Renal cortex interstitium (tissue), 11 donors: ENCODE results near the gene AIG1. TPM values are rescaled to one million over a fixed set of nuclear protein-coding genes. Genes with fewer than 3 reads are reported as not detected.
"Not testable (repeated sequence)": the region's sequence is repeated elsewhere in the genome, so short reads cannot be mapped to it uniquely, and the experiment has no call there.

Experiments
- DNase-seq, 11 donors: peaks; one replicate each; pipeline ENCODE4 v3.0.0-alpha.2; 2013; ENCODE audit warnings: low read depth in 9 of 11, low spot score in 4 of 11; ENCODE audit errors: extremely low read depth in 1 of 11
- polyA plus RNA-seq, 3 donors: library from polyadenylated mRNA; unstranded; fragments of 120-200 nt; gene quantifications; one replicate each; pipeline ENCODE4 v1.2.1, GENCODE V29; 2013; ENCODE audit not compliant: insufficient read length in 3 of 3

The AIG1 gene
- polyA plus RNA-seq, 3 donors = 96.4 to 110 (median 103) TPM

DNA sequence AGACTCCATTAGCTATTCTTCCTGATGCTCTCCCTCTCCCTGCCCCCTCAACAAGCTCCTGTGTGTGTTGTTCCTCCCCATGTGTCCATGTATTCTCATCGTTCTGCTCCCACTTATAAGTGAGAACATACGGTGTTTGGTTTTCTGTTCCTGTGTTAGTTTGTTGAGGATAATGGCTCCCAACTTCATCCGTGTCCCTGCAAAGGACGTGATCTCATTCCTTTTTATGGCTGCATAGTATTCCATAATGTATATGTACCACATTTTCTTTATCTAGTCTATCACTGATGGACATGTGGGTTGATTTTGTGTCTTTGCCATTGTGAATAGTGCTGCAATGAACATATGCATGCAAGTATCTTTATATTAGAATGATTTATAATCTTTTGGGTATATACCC lies 16.3 kb upstream of the AIG1 start:
- DNase-seq = not testable (repeated sequence)

DNA sequence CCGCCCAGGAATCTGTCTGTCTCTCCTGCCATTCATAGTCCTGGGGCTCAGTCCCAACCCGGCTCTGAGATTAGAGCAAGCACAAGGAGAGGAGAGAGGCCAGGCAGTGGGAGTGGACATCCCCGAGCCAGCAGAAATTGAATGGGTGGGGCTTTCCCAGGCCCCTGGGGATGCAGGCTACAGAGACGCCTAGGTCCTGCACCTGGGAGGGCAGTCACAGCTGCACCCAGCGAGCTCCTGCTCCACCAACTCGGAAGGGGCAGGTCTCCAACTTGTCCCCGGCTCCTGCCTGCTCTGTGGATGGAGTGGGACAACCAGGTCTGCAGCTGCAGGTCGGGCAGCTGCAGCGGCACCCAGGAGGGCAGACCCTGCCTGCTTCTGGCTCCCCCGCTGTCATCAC lies 11.1 kb upstream of the AIG1 start:
- DNase-seq = no peak

DNA sequence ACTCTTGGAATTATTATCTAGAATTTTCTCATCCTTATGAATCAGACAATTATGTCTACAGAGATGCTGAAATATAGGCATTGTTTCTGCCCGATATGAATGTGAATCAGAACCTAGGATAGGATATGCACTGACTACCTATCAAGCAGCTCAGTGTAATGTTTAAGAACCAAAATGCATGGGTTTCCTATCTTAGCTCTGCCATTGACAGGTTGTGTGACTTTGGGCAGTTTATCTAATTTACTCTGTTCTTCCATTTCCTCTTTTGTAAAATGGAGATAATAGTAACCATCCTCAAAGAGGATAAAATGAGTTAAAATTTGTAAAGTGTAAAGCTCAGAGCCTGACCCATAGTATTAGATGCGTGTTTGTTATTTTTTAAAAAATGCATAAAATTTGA lies 10.2 kb upstream of the AIG1 start:
- no peak for DNase-seq

DNA sequence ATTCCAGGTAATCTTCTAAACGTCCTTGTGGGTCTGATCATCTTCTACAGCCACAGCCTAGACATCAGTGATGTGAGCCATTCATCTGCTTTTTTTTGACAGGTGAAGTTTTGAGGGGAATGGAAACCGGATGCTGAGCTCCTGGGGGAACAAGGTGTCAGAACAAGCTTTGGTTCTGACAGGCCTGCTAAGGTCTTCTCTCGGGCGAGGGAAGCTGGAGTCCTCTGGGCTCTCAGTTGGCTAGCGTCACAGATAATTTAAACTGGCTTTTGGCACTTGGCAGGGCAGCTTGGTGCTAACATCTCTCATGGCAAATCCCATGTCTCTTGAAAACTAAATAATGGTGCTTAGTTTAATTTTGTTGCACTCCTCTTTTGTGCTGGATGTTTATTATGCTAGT lies 8.4 kb upstream of the AIG1 start:
- no peak for DNase-seq

DNA sequence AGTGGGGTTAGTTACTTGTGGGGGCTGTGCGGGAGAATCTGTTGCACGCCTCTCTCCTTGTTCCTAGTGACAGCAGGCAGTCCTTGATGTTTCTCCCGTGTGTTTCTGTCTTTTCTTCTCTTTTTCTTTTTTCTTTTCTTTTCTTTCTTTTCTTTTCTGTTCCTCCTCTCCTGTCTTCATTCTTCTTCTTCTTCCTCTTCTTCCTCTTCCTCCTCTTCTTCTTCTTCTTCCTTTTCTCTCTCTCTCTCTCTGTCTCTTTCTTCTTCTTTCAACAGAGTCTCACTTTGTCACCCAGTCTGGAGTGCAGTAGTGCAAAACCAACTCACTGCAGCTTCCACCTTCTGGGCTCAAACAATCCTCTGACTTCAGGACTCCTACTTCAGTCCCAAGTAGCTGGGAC lies 6.8 kb upstream of the AIG1 start:
- no peak for DNase-seq

DNA sequence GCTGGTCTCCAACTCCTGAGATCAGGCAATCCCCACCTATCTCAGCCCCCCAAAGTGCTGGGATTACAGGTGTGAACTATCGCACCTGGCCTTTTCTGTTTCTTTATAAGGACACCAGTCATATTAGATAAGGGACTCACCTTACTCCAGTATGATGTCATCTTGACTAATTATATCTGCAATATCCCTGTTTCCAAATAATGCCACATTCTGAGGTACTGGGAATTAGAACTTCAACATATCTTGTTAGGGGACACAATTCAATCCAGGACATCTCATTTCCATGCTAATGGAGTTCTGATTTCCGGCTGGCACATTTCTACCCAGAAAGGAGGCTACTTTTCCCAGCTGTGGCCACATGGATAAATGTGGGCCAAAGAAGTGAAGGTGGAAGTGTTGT lies 6.4 kb upstream of the AIG1 start:
- DNase-seq = no peak

DNA sequence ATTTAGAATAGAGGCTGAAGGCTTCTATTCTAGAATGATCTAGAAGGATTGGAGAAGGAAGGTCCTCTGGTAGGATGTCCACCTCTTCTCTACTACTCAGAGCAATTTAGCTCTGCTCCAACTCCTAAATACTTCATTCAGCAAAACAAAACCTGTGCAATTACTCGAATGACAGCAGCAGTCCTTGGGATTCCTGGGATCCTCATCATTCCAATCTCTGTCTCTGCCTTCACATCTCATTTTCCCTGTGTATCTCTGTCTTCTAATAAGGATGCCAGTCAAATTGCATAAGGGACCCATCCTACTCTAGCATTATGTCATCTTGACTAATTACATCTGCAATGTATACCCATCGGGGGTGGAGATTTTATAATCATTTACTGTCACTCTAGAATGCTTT lies 5.5 kb upstream of the AIG1 start:
- DNase-seq = no peak

DNA sequence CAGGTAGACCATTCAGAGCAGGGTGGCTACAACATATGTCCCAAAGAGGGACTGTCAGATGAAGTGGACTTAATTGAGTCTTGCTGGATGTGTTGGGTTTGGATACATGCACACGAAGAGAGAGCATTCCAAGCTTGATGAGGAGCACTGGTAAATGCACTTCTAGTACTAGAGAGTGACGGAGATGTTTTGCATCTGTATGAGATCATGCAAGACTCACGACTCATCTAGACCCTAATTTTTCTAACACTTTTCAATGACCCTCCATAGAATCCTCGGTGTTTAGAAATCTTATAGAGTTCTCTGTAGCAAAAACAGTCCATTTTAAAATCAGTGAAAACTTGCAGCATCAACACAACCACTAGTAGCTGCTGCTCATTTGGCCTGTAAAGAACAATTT lies 4.8 kb upstream of the AIG1 start:
- no peak for DNase-seq

DNA sequence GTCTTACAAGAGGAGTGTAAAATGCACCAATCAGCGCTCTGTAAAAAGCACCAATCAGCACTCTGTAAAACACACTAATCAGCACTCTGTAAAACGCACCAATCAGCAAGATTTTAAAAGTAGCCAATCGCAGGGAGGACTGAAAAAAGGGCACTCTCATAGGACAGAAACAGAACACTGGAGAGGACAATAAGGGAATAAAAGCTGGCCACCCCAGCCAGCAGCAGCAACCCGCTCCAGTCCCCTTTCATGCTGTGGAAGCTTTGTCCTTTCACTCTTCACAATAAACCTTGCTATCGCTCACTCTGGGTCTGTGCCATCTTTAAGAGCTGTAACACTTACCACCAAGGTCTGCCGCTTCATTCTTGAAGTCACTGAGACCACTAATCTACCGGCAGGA lies 1.7 kb upstream of the AIG1 start:
- DNase-seq = no peak

DNA sequence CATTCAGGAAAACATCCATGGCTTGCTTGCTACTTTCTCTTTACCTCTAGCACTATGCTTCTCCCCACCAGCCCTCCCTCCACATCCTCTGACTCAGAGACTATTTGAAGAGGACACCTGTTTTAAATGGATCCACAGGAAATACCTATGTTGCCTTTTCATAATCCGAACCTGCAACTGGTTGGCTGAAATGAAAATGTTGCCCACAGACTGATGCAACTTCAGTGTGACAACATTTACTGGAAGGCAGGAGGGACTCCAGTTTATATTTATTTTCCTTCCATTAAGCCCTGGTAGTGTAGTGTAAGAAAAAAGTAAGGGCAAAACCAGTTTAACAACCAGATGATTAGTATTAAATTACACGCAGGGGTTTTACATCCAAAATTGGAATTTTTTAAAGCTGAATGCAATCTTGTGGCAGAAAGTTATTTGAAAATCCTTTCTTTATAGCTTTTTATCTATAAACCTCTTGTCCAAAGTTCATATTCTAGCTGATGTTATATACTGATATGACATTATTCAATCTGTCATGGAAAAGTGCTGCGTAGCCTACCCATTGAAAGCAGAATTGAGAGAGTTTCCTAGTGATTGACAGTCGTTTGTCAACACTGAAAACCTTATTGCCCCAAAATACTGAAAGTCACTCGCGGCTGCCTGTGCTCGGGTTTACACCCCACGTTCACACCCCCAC lies 881 bp upstream of the AIG1 start:
- peak in 8 of 11 donors; percentile 6 to 33 (median 22) for DNase-seq

DNA sequence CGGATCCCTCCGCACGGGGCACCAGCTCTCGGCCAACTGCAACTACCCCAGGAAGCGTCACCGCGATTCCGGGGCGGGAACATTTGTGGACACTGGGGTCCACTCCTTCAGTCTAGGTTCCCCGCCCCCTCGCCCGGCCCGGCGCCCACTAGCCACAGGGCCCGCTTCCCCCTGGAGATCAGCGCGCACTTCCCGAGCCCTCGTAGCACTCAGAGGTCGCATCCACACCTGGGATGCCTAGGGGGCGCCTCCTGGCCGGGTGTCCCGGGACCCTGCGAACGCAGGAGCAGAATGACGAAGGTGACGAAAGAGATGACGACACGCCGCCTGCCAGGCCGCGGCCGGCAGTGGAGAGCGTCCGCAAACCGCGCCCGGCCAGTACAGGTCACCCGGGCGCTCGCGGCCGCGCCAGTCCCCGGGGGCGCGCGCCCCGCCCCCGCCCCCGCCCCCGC lies 309 bp upstream of the AIG1 start:
- DNase-seq = peak; percentile 50 to 80 (median 63)

DNA sequence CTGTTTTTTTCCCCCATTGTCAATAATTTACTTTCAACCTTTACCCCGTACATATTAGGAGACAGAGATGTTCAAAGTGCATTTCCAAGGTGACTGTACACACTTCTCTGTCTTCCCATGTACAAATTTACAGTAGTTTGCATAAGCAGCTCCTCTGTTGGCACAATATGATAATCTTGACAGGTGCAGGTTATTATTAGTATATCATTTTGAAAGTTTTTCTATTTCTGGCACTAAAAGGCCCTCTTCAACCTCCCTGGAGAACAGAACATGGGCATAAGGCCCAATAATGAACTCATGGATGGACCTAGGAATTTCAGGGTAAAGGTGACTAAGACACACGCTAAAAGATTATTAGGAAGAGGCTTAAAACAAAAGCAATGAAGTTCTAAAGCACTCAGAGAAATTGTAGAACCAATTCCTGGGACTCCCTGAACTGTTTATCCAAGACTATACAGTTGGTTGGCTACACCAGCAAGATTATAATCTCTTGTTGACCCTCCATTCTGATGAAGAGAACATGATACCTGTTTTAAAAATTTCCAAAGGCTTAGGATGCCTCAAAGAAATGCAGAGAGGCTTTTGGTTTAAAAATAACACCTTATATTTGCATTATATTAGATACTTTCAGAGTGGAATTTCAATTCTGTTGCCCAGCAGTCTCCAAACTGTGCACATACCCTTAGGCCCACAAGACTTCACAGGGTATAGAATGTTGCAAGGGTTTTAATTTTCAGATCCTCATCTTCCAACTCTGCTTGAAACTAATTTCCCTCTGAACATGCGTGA lies 1.1 kb downstream of the AIG1 start:
- peak in 4 of 11 donors; percentile 7 to 36 (median 16) for DNase-seq

DNA sequence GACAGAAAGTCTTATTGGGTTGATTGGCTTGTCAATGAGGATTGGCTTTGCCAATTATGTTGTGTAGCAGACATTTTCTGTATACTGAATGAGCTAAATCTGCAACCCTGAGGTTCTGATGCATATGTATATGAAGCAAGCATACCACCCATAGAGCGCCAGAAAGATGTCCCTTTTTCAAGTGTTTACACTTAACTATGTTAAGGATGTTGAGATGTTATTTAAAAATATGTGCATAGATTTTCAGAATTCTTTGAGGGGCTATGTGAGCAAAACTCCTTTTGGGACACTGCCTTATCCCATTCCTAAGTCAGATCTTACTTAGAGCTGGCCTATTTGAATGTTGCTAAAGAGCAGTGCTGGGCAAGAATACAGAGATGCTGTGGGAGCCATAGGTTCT lies 1.9 kb downstream of the AIG1 start:
- DNase-seq = no peak

DNA sequence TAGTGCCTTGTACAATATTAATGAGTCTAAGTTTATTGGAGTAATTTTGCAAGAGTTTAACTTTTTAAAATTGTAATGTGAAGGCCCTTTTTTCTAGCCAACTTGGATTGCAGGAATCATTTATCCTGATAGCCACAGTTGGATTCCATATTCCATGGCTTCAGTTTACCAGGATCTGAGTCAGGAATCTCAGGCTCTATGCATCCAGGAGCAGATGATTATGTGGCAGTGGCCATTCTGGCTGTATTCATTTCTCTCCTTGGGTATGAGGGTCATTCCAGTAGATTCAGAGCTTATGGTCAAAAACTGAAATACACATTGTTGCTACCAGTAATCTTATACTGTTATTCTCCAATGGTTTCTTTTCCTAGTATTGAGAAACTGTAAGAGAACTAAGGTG lies 2.9 kb downstream of the AIG1 start:
- no peak for DNase-seq

DNA sequence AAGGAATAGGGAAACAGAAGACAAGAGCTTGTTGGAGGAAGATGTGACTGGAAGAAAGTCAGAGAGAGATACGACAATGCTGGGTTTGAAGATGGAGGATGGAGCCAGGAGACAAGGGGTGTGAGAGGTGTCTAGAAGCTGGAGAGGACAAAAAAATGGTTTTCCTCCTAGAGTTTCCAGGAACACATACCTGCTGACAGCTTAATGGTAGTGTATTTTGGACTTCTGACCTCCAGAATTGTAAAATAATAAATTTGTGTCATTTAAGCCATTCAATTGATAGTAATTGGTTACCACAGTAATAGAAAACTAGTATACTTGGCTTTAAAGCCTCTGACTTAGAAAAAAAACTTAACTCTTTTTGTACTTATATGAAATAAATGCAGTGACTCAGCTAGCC lies 3.6 kb downstream of the AIG1 start:
- no peak for DNase-seq

DNA sequence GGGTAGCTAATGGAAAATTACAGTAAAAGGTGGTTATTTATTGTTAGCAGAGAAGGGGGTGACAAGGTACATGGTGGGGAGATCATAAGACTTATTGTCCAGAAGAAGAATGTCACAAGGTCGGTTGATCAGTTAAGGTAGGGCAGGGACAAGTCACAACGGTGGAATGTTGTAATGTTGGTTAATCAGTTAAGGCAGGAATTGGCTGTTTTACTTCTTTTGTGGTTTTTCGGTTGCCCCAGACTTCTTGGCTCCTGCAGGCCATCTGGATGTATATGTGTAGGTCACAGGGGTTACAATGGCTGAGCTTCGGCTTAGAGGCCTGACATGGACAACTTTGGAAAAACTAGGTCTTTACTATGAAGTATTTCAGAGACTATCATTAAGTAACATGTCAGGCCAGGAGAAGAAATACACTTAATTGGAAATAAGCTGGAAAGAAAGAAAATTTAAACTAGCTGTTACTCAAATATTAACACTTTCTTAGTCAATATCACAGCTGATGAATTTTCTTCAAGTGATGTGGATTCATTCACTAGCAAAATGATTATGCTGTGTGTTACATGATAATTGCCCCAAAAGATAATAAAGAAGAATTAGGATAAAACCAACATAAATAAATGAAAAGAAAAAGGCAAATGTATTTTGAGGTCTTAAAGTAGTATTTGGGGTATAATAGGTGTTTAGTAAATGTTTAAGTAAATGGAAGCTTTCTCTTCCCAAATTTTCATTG lies 4.4 kb downstream of the AIG1 start:
- DNase-seq = no peak

DNA sequence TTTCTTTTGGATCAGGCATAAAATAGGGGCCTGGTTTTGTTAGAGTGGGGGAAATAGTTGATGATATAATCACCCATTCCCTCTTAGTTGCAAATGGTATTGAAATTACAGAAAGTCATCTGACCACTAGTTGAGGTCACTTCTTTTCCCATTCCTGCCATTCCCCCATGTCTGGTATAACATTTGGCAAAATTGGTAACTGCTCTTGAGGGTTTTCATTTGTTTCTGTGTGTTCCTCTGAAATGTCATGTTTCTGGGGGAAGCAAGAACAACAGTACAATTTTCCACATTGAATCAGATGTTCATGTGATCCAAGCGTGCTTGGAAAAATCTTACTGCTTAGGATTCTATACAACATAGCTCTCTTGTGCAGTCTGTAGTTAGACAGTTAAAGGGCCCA lies 7.3 kb downstream of the AIG1 start:
- DNase-seq = no peak

DNA sequence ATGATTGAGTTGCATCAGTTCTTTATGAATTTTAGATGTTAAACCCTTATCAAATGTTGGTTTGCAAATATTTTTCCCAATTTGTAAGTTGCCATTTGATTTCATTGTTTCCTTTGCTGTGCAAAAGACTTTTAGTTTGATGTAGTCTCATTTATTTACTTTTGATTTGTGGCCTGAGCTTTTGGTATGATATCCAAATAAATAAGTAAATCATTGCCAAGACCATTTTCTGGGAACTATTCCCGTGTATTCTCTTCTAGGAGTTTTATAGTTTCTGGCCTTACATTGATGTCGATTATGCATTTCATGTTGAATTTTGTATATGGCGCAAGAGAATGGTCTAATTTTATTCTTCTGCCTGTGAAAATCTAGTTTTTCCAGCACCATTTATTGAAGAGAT lies 13.4 kb downstream of the AIG1 start:
- no peak for DNase-seq

DNA sequence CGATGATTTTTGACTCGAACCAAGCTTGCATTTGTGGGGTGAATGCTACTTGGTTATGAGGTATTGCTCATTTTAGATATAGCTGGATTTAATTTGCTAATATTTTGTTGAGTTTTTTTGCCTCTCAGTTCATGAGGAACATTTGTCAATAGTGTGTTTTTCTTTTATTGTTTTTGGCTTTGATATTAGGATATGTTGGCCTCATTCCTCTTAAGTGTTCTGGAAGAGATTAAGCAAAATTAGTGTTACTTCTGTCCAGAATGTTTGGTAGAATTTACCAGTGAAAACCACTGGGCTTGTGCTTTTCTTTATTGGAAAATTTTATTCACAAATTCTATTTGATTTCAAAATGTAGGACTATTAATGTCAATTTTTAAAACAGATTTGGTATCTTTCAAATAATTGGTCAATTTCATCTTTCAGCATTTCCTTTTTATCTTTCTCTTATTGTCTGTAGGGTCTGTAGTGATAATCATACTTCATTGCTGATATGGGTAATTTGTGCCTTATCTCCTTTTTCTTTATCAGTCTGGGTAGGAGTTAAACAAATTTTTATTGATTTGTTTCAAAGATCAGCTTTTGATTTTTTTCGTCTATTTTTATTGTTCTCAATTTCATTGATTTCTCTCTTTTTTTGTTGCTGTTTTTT lies 14.1 kb downstream of the AIG1 start:
- no peak for DNase-seq
